Mucosa of rectum (tissue), 2 donors: ENCODE data around the gene JPT1.
"Not testable (repeated sequence)": the region's sequence is repeated elsewhere in the genome, so short reads cannot be mapped to it uniquely, and the experiment has no call there.

ENCODE experiments used
- H3K27ac ChIP-seq, 2 donors: one replicate each; pipeline ENCODE4 v1.7.0; 2013; ENCODE audit warnings: inconsistent platforms in 2 of 2, low read depth in 2 of 2, low read length in 2 of 2
- H3K27me3 ChIP-seq, 2 donors: one replicate each; pipeline ENCODE4 v1.7.0; 2013; ENCODE audit warnings: low read length in 2 of 2; ENCODE audit not compliant: control insufficient read depth in 2 of 2, insufficient read depth in 2 of 2
- H3K36me3 ChIP-seq, 2 donors: one replicate each; pipeline ENCODE4 v1.7.0; 2013; ENCODE audit warnings: low read length in 2 of 2; ENCODE audit not compliant: control insufficient read depth in 2 of 2, insufficient read depth in 2 of 2
- H3K4me1 ChIP-seq, 2 donors: one replicate each; pipeline ENCODE4 v1.7.0; 2013; ENCODE audit warnings: low read length in 2 of 2, mild to moderate bottlenecking in 1 of 2; ENCODE audit not compliant: control insufficient read depth in 2 of 2, insufficient read depth in 2 of 2
- H3K4me3 ChIP-seq, 2 donors: one replicate each; pipeline ENCODE4 v1.7.0; 2013; ENCODE audit warnings: low read length in 2 of 2
- H3K9ac ChIP-seq, 2 donors: one replicate each; pipeline ENCODE4 v1.7.0; 2013; ENCODE audit warnings: low read length in 2 of 2, low read depth in 1 of 2, mild to moderate bottlenecking in 1 of 2
- H3K9me3 ChIP-seq, 2 donors: one replicate each; pipeline ENCODE4 v1.7.0; 2013; ENCODE audit warnings: low read length in 2 of 2; ENCODE audit not compliant: control insufficient read depth in 2 of 2
- donor health status: healthy.
- donor health status: Normal muscosa, but diverticular disease.

JPT1 gene

DNA sequence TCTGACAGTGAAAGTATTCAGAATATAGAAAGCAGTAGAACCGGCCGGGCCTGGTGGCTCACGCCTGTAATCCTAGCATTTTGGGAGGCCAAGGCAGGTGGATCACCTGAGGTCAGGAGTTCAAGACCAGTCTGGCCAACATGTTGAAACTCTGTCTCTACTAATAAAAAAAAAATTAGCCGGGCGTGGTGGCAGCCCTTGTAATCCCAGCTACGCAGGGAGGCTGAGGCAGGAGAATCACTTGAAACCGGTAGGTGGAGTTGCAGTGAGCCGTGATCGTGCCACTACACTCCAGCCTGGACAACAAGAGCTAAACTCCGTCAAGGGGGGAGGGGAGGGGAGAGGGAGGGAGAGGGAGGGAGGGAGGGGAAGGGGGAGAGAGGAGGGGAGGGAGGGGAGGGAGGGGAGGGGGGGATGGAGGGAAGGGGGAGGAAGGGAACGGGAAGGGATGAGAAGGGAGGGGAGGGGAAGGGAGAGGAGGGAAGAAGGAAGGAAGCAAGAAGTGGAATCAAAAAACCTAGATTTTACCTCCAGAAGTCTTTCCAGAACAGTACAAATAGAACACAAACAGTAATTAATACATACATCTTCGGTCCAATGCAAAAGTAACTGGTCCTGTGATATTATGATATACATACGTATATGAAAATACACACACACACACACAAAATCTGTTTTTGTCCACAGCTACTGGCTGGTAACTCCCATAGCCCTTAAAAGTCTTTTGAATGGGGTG lies 11.9 kb downstream of the JPT1 start:
- Histone ChIP-seq H3K36me3 (peaks cover 41 to 47% of the 10 kb centered on the region in 2 donors), H3K4me3 (no peak overlapping the region), H3K4me1 (peaks cover 0 to under 1% of the 10 kb centered on the region in 2 donors), H3K27me3 (no peaks in the 10 kb centered on the region), H3K9me3 (no peaks in the 10 kb centered on the region), H3K9ac (no peak overlapping the region), H3K27ac (no peak overlapping the region)

DNA sequence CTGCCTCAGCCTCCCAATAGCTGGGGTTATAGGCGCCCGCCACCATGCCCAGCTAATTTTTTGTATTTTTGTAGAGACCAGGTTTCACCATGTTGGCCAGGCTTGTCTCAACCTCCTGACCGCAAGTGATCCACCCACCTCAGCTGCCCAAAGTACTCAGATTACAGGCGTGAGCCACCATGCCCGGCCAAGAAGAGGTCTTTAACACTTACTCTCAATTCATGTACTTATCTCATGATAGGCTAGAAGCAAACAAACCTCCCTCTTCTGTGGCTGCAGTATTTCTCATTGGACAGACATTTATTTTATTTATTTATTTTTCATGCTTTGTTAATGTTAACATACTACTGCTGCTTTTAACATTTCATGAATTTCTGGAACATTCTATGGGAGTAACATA lies 15.8 kb downstream of the JPT1 start:
- Histone ChIP-seq H3K27me3 (no peaks in the 10 kb centered on the region), H3K4me3 (no peak overlapping the region), H3K36me3 (peaks cover 12 to 19% of the 10 kb centered on the region in 2 donors), H3K27ac (no peak overlapping the region), H3K4me1 (no peaks in the 10 kb centered on the region), H3K9me3 (no peaks in the 10 kb centered on the region), H3K9ac (no peak overlapping the region)

DNA sequence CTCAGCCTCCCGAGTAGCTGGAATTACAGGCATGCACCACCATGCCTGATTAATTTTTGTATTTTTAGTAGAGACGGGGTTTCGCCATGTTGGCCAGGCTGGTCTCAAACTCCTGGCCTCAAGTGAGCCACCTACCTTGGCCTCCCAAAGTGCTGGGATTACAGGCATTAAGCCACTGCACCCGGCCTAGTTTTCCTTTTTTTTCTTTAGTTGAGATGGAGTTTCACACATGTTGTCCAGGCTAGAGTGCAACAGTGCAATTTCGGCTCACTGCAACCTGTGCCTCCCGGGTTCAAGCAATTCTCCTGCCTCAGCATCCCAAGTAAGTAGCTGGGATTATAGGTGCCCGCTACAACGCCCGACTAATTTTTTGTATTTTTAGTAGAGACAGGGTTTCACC lies 16.6 kb downstream of the JPT1 start:
- H3K4me1 ChIP-seq, H3K4me3 ChIP-seq, H3K9ac ChIP-seq, H3K9me3 ChIP-seq, H3K27me3 ChIP-seq, H3K27ac ChIP-seq: not testable (repeated sequence)
- H3K36me3 ChIP-seq: peaks cover 12 to 19% of the 10 kb centered on the region in 2 donors

DNA sequence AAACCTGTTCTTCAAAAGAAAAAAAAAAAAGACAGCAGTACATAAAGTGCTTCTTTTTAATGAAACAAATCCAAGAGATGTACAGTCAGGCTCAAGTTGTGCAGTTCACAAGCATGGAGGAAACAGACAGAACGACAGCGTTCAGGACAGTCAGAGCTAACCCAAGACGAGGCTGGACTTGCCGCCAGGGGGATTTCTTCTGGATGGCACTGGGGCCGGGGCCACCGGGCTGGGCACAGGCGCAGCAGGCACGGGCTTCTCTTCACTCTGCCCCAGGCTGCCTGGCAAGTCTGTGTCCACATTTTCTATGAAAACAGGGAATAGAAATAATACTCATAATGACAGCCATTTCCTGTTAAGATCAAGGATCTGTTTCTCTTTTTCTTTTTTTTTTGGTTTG lies 18.4 kb downstream of the JPT1 start:
- no peaks in the 10 kb centered on the region for H3K27me3 ChIP-seq
- H3K36me3 ChIP-seq: peaks cover 6 to 12% of the 10 kb centered on the region in 2 donors
- no peaks in the 10 kb centered on the region for H3K9me3 ChIP-seq
- H3K4me1 ChIP-seq: peaks cover 0 to 3% of the 10 kb centered on the region in 2 donors
- H3K4me3 ChIP-seq: no peak overlapping the region
- H3K9ac ChIP-seq: no peak overlapping the region
- no peak overlapping the region for H3K27ac ChIP-seq

DNA sequence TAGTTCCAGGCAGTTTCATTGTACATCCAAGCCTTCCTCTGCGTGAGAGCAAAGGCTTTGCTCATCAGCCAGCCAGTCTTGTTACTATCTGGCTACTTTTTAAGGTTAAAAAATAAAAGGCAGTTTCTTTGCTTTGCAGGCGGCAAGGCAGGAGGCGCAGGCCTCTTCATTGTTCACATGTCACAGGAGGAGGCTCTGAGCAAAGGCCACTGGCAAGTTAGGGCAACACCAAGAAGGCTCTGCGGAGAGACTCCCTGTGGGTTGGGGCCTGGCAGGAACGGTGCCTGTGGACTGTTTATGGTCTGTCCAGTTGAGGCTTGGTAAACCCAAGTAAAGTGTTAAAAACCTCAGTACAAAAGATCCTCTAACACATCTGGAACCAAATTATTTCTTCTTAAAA lies 18.9 kb downstream of the JPT1 start:
- H3K36me3 ChIP-seq: peaks cover 4 to 8% of the 10 kb centered on the region in 2 donors
- no peak overlapping the region for H3K4me3 ChIP-seq
- no peak overlapping the region for H3K9ac ChIP-seq
- H3K9me3 ChIP-seq: no peaks in the 10 kb centered on the region
- peaks cover 2 to 5% of the 10 kb centered on the region in 2 donors for H3K4me1 ChIP-seq
- no peaks in the 10 kb centered on the region for H3K27me3 ChIP-seq
- H3K27ac ChIP-seq: no peak overlapping the region

DNA sequence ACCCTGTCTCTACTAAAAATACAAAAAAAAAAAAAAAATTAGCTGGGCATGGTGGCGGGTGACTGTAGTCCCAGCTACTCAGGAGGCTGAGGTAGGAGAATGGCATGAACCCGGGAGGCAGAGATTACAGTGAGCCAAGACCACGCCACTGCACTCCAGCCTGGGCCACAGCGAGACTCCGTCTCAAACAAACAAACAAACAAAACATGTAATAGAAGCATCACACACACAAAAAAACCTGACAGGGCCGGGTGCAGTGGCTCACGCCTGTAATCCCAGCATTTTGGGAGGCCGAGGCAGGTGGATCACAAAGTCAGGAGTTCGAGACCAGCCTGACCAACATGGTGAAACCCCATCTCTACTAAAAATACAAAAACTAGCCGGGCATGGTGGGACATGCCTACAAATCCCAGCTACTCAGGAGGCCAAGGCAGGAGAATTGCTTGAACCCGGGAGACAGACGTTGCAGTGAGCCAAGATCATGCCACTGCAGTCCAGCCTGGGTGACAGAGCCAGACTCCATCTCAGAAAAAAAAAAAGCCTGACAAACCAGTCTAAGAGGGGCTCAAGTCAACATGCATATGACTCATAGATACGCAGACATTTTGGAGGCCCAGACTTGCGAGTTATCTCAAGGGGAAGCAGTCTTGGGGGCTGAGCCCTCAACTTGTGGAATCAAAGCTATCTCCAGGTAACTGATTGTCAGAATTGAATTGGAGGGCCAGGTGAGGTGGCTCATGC lies 20.5 kb downstream of the JPT1 start:
- H3K9ac ChIP-seq, H3K27ac ChIP-seq, H3K9me3 ChIP-seq, H3K4me3 ChIP-seq, H3K27me3 ChIP-seq: not testable (repeated sequence)
- H3K36me3 ChIP-seq: peaks cover 15 to 22% of the 10 kb centered on the region in 2 donors
- peaks cover 12 to 17% of the 10 kb centered on the region in 2 donors for H3K4me1 ChIP-seq

DNA sequence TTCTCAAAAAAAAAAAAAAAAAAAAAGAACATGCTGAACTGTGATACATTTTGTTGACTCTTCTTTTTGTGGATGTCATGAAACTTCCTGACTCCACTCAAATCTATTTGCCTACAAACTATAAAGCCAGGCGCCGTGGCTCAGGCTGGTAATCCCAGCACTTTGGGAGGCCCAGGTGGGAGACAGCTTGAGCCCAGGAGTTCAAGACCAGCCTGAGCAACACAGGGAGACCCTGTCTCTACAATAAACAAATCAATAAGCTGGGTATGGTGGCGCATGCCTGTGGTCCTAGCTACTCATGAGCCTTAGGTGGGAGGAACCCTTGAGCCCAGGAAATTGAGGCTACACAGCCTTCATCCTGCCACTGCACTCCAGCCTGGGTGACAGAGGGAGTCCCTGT lies 21.3 kb downstream of the JPT1 start:
- Histone ChIP-seq H3K9ac (no peak overlapping the region), H3K36me3 (peaks cover 18 to 23% of the 10 kb centered on the region in 2 donors), H3K4me3 (no peak overlapping the region), H3K9me3 (no peaks in the 10 kb centered on the region), H3K4me1 (peaks cover 12 to 23% of the 10 kb centered on the region in 2 donors), H3K27ac (no peak overlapping the region), H3K27me3 (no peaks in the 10 kb centered on the region)

DNA sequence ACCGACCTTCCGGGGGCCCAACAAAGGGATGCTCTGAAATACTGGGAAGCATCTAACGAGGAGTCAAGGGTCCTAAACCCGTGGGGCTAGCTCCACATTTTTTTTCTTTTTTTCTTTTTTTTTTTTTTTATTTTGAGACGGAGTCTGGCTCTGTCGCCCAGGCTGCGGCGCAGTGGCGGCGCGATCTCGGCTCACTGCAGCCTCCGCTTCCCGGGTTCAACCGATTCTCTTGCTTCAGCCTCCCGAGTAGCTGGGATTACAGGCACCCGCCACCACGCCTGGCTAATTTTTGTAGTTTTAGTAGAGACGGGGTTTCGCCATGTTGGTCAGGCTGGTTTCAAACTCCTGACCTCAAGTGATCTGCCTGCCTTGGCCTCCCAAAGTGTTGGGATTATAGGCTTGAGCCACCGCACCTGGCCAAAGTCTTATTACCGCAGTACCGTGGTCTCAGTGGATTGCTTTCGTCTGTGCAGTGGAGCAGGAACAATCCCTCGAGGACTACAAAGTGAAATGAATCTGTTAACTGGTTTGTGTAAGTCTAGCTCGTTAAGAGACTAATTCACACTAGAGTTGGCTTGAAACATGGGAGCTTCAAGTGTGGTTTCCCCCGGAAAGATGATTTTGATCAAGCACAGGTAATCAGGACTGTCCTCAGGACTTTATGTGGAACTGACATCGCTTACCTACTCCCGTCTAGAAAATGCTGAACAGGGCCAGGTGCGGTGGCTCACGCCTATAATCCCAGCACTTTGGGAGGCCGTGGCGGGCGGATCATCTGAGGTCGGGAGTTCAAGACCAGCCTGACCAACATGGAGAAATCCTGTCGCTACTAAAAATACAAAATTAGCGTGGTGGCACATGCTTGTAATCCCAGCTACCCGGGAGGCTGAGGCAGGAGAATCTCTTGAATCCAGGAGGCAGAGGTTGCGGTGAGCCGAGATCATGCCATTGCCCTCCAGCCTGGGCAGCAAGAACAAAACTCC lies 22.0 kb downstream of the JPT1 start:
- not testable (repeated sequence) for H3K27me3 ChIP-seq, H3K9me3 ChIP-seq
- H3K4me1 ChIP-seq: peaks cover 16 to 27% of the 10 kb centered on the region in 2 donors
- peak overlapping the region; percentile 80 to 91 for H3K9ac ChIP-seq
- peaks cover 18 to 23% of the 10 kb centered on the region in 2 donors for H3K36me3 ChIP-seq
- peak overlapping the region; percentile 60 to 70 for H3K4me3 ChIP-seq
- H3K27ac ChIP-seq: peak overlapping the region; percentile 88 to 89

DNA sequence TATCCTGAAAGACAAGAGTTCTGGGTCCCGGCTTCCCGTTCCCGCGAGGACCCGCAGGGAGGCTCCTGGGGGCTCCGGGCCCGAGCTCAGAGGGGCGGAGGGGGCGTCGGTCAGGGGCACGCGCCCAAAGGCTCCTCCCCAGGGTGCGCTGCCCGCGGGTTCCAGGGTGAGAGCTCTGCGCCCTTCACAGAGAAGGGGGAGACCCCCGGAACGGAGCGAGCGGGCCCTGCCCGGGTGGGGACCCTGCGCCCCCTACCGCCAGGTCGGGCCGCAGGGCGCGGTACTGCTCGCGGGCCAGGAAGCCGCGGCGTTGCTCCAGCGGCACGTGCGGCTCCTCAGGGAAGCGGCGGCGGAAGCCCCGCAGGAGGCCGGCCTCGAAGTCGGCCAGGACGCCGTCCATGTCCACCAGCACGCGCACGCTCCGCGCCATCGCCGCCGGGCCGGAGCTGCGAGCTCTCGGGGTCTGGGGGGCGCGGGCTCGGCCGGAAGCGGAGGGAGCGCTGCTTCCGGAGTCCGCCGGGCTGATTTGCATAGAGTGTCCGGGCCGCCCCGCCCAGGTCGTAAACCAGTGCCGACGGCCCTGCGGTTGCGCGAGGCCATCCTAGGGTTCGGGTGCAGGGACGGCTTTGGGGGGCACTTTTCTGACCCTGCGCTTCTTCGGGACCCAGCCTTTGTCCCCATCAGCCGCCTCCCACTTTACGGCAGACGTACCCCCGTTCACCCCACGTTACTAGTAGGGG lies 22.9 kb downstream of the JPT1 start, which contains the start of gene NT5C:
Gene NT5C, minus strand, starts transcription at position 465 of the 740 bp plus-strand sequence. Its CDS starts 35 bp downstream, at position 430.
- H3K36me3 ChIP-seq: peaks cover 18 to 23% of the 10 kb centered on the region in 2 donors
- peak within 1 kb of the TSS; percentile 60 to 70 for H3K4me3 ChIP-seq
- H3K27ac ChIP-seq: peak within 1 kb of the TSS; percentile 88 to 89
- H3K27me3 ChIP-seq: no peaks in the 10 kb centered on the region
- H3K9me3 ChIP-seq: no peaks in the 10 kb centered on the region
- peak within 1 kb of the TSS; percentile 80 to 91 for H3K9ac ChIP-seq
- peaks cover 16 to 30% of the 10 kb centered on the region in 2 donors for H3K4me1 ChIP-seq
